Aorta (tissue), 5 donors: ENCODE results near the gene TMEM53. TPM values are rescaled to one million over a fixed set of nuclear protein-coding genes. Genes with fewer than 3 reads are reported as not detected.
A peak's percentile ranks its signal among the peaks of the same experiment; 100 is the strongest.

ENCODE experiments used
- ATAC-seq: fragments of 200-7000 bp; cut with Tn5 transposase; one replicate; pipeline ENCODE4 v1.9.1; 2022; ENCODE audit warnings: moderate library complexity; ENCODE audit not compliant: low FRiP score
- DNase-seq, 2 donors: peaks; one replicate each; pipeline ENCODE4 v3.0.0-alpha.2; 2020
- H3K27ac ChIP-seq, 2 donors: one replicate each; pipeline ENCODE4 v1.5.1; 2013; ENCODE audit warnings: low read length in 2 of 2, mild to moderate bottlenecking in 2 of 2, moderate library complexity in 2 of 2, control low read depth in 1 of 2, inconsistent platforms in 1 of 2, low read depth in 1 of 2
- H3K27me3 ChIP-seq, 2 donors: one replicate each; pipeline ENCODE4 v1.6.1; 2013; ENCODE audit warnings: control low read depth in 1 of 2, low read length in 1 of 2, mild to moderate bottlenecking in 1 of 2, moderate library complexity in 1 of 2; ENCODE audit not compliant: insufficient read depth in 2 of 2, control insufficient read depth in 1 of 2
- H3K36me3 ChIP-seq, 2 donors: one replicate each; pipeline ENCODE4 v1.6.1; 2013; ENCODE audit warnings: control low read depth in 1 of 2, low read length in 1 of 2, mild to moderate bottlenecking in 1 of 2; ENCODE audit not compliant: insufficient read depth in 2 of 2, control insufficient read depth in 1 of 2
- H3K4me1 ChIP-seq, 2 donors: one replicate each; pipeline ENCODE4 v1.6.1; 2013; ENCODE audit warnings: low read length in 2 of 2, control low read depth in 1 of 2, mild to moderate bottlenecking in 1 of 2, moderate library complexity in 1 of 2; ENCODE audit not compliant: insufficient read depth in 2 of 2, control insufficient read depth in 1 of 2
- H3K4me3 ChIP-seq, 2 donors: one replicate each; pipeline ENCODE4 v1.5.1; 2013; ENCODE audit warnings: low read length in 2 of 2, control low read depth in 1 of 2, mild to moderate bottlenecking in 1 of 2
- H3K9me3 ChIP-seq: one replicate; pipeline ENCODE4 v1.6.1; 2013; ENCODE audit warnings: mild to moderate bottlenecking, low read length; ENCODE audit not compliant: control insufficient read depth
- WGBS, 2 donors: extraction: QIAGEN DNeasy Blood & Tissue Kit; methylation state at CpG; one replicate each; pipeline ENCODE4 v1.1.7; 2013; 5-methylcytosine and 5-hydroxymethylcytosine counted together
- intact Hi-C, 2 donors: fragments of 100-400 bp; cut with DNase I; formaldehyde crosslinking; loops; one replicate each; pipeline versions ENCODE4 v1.14.2 to v1.15.0; 2022
- polyA plus RNA-seq, 2 donors: library from polyadenylated mRNA; stranded (reverse); fragments of 200-250 nt; gene quantifications; one replicate each; pipeline ENCODE4 v1.2.3, GENCODE V29; 2013
- total RNA-seq, 2 donors: library from RNA; stranded (reverse); fragmentation: NEBNext Ultra II Directional; extraction: Animal tissue kit (Norgen Biotek cat#: 25700); gene quantifications; one replicate each; pipeline ENCODE4 v1.2.1, GENCODE V29; 2021
- donor health status: healthy with polysubstance abuse.
- donor health status: Bipolar disorder and iron deficiency.
- donor health status: DM: no; HTN: no; CAD: no.
- donor health status: DM: no; HTN: no; CAD: no.
- donor health status: DM: yes; HTN: yes; CAD: no.

The TMEM53 gene
- total and polyA plus RNA-seq, 4 donors, result 5.4 to 9.9 (median 7.5) TPM

DNA sequence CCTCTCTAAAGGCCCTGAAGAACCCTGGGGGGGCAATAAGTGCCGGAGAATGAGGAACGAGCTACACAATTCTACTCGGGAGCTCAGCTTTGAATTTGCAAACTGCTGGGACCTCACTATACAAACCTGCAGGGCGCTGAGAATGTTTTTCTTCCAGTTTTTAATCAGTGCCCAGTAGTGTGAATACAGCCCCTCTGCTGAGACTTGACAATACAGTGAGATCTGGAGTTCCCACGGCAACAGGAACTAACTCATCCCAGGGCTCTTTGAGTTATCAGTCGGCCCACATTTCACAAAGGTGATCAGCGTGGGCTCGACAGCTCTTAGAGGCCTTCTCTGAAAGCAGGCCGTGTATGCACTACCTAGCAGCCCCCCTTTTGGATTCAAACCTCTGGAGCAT, 41.7 kb downstream of the TMEM53 start:
- H3K36me3 ChIP-seq, result peaks cover 0 to 5% of the 10 kb centered on the region in 2 donors
- intact Hi-C loops, result no loop called here
- DNase-seq, result no peak
- no peaks in the 10 kb centered on the region for H3K27me3 ChIP-seq
- H3K27ac ChIP-seq, result peak overlapping the region in 1 of 2 donors; percentile 64
- ATAC-seq, result no peak
- 21 to 32% methylated on average over 9 of the region's 9 CpGs for WGBS, 2 donors
- no peaks in the 10 kb centered on the region for H3K9me3 ChIP-seq
- no peaks in the 10 kb centered on the region for H3K4me1 ChIP-seq
- peak overlapping the region; percentile 61 to 80 for H3K4me3 ChIP-seq

DNA sequence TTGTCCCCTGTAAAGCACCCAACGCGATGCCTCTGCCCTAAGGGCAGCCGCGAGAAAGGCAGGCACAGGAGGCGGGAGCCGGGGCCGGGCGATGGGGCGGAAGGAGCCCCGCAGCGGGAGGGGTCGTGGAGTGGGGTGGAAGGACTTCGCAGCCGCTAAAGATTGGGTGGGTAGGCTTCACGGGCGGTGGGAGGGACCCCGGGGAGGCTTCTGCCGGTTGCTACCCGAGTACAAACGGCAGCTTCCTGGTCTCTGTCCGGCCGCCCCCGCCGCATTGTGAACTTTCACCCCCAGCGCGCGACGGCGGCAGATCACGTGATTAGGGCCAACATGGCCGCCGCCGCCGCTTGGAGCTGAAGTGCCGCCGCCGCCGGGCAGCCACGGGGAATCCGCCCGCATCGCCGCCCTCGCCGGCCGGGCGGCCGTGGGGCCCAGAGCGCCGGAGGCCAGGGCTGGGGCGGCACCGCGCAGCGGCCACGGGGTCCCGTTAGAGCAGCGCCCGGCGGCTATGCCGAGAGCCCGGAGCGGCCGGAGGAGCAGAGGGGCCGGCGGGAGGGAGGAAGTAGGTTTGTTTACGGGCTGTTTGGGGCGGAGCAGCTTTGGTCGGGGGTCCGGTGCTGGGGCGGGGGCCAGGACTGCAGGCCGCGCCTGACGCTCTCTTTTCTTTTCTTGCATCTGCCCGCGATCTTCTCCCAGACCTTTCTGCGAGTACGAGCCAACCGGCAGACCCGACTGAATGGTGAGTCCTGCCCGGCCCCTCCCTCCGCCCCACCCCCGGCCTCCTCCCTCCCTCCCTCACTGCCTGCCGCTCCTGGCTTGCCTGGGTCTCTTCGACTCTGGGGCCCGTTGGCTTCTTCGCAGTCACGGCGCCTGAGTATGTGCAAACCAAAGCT, 42.4 kb downstream of the TMEM53 start:
- peak overlapping the region; percentile 61 to 80 for H3K4me3 ChIP-seq
- no peaks in the 10 kb centered on the region for H3K9me3 ChIP-seq
- peaks cover 0 to 2% of the 10 kb centered on the region in 2 donors for H3K36me3 ChIP-seq
- no peaks in the 10 kb centered on the region for H3K4me1 ChIP-seq
- H3K27ac ChIP-seq, result peak overlapping the region; percentile 5 to 88
- peak; percentile 94 to 96 for DNase-seq
- intact Hi-C loops, result no loop called here
- 1% methylated on average over 78 to 88 of the region's 88 CpGs for WGBS, 2 donors
- ATAC-seq, result peak; percentile 86
- H3K27me3 ChIP-seq, result no peaks in the 10 kb centered on the region

DNA sequence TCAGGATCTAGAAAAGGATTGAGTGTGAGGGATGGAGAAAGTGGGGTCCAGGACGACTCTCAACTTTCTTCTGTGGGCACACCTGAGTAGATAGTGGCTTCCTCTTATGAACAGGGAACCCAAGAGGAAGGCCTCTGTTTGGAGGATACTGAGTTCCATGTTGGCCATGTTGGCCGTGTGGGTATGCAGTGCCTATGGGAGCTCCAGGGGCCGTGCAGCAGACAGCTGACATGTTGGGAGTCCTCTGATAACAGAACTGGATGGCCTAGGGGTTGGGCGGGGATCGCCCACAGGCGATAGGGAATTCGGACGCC, 43.0 kb downstream of the TMEM53 start:
- H3K9me3 ChIP-seq, result no peaks in the 10 kb centered on the region
- no peak for DNase-seq
- no peak for ATAC-seq

GRCh38 chr1:44630116-44630515, 44.2 kb downstream of the TMEM53 start:
- WGBS, 2 donors, result 93 to 98% methylated on average over 2 of the region's 2 CpGs
- DNase-seq, result no peak
- Histone ChIP-seq H3K9me3 (no peaks in the 10 kb centered on the region), H3K27me3 (no peaks in the 10 kb centered on the region), H3K36me3 (no peaks in the 10 kb centered on the region), H3K4me1 (no peaks in the 10 kb centered on the region), H3K27ac (no peak overlapping the region), H3K4me3 (no peak overlapping the region)
- ATAC-seq, result no peak
- intact Hi-C loops, result no loop called here

More for the DNA sequence above, 43.0 kb downstream of the TMEM53 start:
- no peaks in the 10 kb centered on the region for H3K27me3 ChIP-seq
- peak overlapping the region; percentile 61 to 80 for H3K4me3 ChIP-seq
- H3K36me3 ChIP-seq, result no peaks in the 10 kb centered on the region
- H3K4me1 ChIP-seq, result no peaks in the 10 kb centered on the region
- WGBS, 2 donors, result 15 to 16% methylated on average over 8 of the region's 8 CpGs
- intact Hi-C loops, result no loop called here
- H3K27ac ChIP-seq, result peak overlapping the region; percentile 5 to 88

- intact Hi-C loops, result no loop called here
- Histone ChIP-seq H3K4me3 (no peak overlapping the region), H3K9me3 (no peaks in the 10 kb centered on the region), H3K4me1 (no peaks in the 10 kb centered on the region), H3K36me3 (no peaks in the 10 kb centered on the region), H3K27me3 (no peaks in the 10 kb centered on the region), H3K27ac (no peak overlapping the region)
- ATAC-seq, result no peak
- no peak for DNase-seq
- WGBS, 2 donors, result 82% methylated on average over 5 of the region's 5 CpGs
Measured at GRCh38 chr1:44628962-44629756, 45.1 kb downstream of the TMEM53 start.

DNA sequence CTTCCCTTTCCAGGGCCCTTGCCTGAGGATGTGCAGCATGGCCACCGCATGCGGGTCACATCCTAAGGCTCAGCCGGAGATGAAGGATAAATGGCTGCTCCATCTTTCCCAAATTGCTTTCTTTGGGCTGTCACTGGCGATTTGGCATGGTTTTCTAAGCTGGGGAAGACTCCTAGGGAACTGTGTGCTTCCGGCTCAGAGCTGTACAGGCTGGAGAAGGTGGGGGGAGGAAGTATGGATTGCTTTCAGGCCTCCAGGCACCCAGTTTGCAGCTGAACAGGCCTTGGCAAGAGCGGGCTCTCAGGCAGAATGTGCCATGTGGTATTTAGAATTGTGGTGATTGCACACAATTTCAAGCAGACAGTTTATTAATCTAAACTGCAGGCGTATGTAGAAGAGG, 48.9 kb downstream of the TMEM53 start:
- no peak for ATAC-seq
- Histone ChIP-seq H3K9me3 (no peaks in the 10 kb centered on the region), H3K36me3 (no peaks in the 10 kb centered on the region), H3K27ac (no peak overlapping the region), H3K4me1 (no peaks in the 10 kb centered on the region), H3K4me3 (no peak overlapping the region), H3K27me3 (no peaks in the 10 kb centered on the region)
- 87 to 89% methylated on average over 7 of the region's 7 CpGs for WGBS, 2 donors
- intact Hi-C loops, result no loop called here
- DNase-seq, result no peak

DNA sequence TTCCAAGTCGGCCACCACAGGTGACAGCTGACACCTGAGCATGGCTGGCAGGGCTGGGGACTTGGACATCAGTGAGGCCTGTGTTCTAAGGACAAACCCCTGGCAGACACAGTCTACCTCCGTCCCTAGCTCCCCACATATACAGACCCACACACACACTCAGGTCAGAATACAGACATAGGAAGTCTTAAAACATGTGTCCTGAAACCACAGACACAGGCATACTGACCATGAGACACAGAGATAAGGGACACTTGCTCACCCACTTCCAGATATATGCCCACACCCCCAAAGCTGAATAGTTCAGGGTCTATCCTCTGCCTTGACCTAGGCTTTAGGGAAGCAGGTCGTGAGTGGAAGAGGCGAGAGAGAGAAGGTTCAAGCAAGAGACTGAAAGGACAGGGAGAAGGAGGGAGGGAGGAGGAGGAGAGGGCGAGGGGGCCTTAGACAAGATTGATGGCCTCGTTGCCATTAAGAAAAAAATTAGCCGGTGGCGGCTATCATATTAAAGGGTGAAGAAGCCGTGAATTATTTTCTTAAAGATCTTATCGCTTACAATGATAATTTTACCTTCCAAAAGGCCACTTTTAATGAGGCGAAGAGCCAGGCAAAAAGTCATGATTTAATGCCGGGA, 49.9 kb downstream of the TMEM53 start:
- Histone ChIP-seq H3K36me3 (no peaks in the 10 kb centered on the region), H3K9me3 (no peaks in the 10 kb centered on the region), H3K4me3 (no peak overlapping the region), H3K27ac (no peak overlapping the region), H3K4me1 (no peaks in the 10 kb centered on the region), H3K27me3 (no peaks in the 10 kb centered on the region)
- ATAC-seq (no peak), DNase-seq (peak in 1 of 2 donors; percentile 9)
- 86% methylated on average over 12 of the region's 12 CpGs for WGBS, 2 donors
- intact Hi-C loops, result no loop called here

GRCh38 chr1:44621841-44622286, 52.4 kb downstream of the TMEM53 start:
- Histone ChIP-seq H3K27ac (no peak overlapping the region), H3K36me3 (no peaks in the 10 kb centered on the region), H3K27me3 (no peaks in the 10 kb centered on the region), H3K9me3 (no peaks in the 10 kb centered on the region), H3K4me3 (no peak overlapping the region), H3K4me1 (no peaks in the 10 kb centered on the region)
- WGBS, 2 donors, result 84 to 88% methylated on average over 15 of the region's 15 CpGs
- no peak for ATAC-seq
- intact Hi-C loops, result no loop called here
- DNase-seq, result peak in 1 of 2 donors; percentile 26
